Esophagus muscularis mucosa (tissue), 4 donors: ENCODE results near the gene GMDS. TPM values are rescaled to one million over a fixed set of nuclear protein-coding genes. Genes with fewer than 3 reads are reported as not detected.

ENCODE experiments used
- DNase-seq: peaks from one replicate; pipeline ENCODE4 v3.0.0-alpha.2; 2017; ENCODE audit errors: extremely low spot score
- H3K27ac ChIP-seq, 4 donors: fragments of 200-600 bp; sonication (generic); replicated peaks in 1 of 4; 1 replicate in 3 of 4; 2 replicates in 1 of 4; pipeline ENCODE4 v1.5.1; 2016 to 2019; ENCODE audit warnings: mild to moderate bottlenecking in 1 of 4
- H3K27me3 ChIP-seq, 4 donors: fragments of 200-600 bp; sonication (generic); one replicate each; pipeline versions ENCODE4 v1.5.1 to v1.6.0; 2016 to 2019
- H3K36me3 ChIP-seq, 4 donors: fragments of 200-600 bp; sonication (generic); one replicate each; pipeline ENCODE4 v1.5.1; 2016 to 2019
- H3K4me1 ChIP-seq, 4 donors: fragments of 200-600 bp; sonication (generic); one replicate each; pipeline ENCODE4 v1.5.1; 2016 to 2019
- H3K4me3 ChIP-seq, 4 donors: fragments of 200-600 bp; sonication (generic); 1 replicate in 2 of 4; 2 replicates in 2 of 4; pipeline ENCODE4 v1.5.1; 2016 to 2019; ENCODE audit warnings: mild to moderate bottlenecking in 4 of 4, moderate library complexity in 1 of 4
- H3K9me3 ChIP-seq, 4 donors: fragments of 200-600 bp; sonication (generic); 1 replicate in 3 of 4; 2 replicates in 1 of 4; pipeline ENCODE4 v1.5.1; 2016 to 2019
- CTCF ChIP-seq, 3 experiments: fragments of 200-600 bp in 2 of 3; fragments of 450-650 bp in 1 of 3; sonication (generic) in 2 of 3; IDR thresholded peaks; one replicate each; pipeline ENCODE4 v1.5.1; 2017 to 2019; ENCODE audit warnings: antibody characterized with exemption in 3 of 3, mild to moderate bottlenecking in 2 of 3, moderate library complexity in 1 of 3
- EP300 ChIP-seq: sonication (generic); formaldehyde crosslinking; IDR thresholded peaks from one replicate; pipeline ENCODE4 v1.6.1; 2017; ENCODE audit warnings: antibody characterized with exemption
- POLR2A ChIP-seq: fragments of 450-650 bp; IDR thresholded peaks from one replicate; pipeline ENCODE4 v1.6.1; 2017; ENCODE audit warnings: antibody characterized with exemption, moderate library complexity, mild to moderate bottlenecking, low read depth
- POLR2AphosphoS5 ChIP-seq, 2 donors: sonication (generic); formaldehyde crosslinking; IDR thresholded peaks; one replicate each; pipeline ENCODE4 v1.6.1; 2017; ENCODE audit warnings: antibody characterized with exemption in 2 of 2
- WGBS: methylation state at CpG from one replicate; pipeline ENCODE4 v1.1.5; 2018; 5-methylcytosine and 5-hydroxymethylcytosine counted together
- intact Hi-C: fragments of 100-400 bp; cut with DNase I; formaldehyde crosslinking; loops from one replicate; pipeline ENCODE4 v1.15.1; 2023
- total RNA-seq, 4 donors: library from RNA; depleted of rRNA; stranded (reverse); fragments of >200 nt; gene quantifications; one replicate each; pipeline versions ENCODE4 v1.1.0 to v1.2.1, GENCODE V29; 2016

GMDS gene
- total RNA-seq, 4 donors from 2014 or later, result 3.6 to 14.1 (median 6.0) TPM

DNA sequence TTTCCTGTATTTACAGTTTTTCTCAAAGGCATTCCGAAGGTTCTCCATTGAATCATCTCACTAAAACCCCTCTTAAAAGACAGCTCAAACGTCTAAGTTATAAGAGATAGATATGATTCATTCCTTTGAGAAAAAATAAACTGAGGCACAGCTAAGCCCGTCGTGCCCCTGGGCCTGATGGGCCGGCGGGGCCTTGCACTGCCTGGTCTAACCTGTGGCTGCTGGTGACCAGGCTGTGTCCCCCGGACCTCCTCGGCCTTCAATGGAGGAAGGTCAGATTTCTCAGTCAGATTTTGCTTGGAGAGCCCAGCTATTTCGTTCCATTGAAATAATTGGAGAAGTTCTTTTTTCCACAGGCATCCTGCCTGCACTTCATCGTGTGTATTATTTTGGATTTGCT, 647.0 kb downstream of the GMDS start:
- peaks cover 6 to 10% (median 8%) of the 10 kb centered on the region in 4 donors for H3K4me1 ChIP-seq
- H3K27me3 ChIP-seq, result peaks cover 0 to 65% (median 8%) of the 10 kb centered on the region in 4 donors
- 92% methylated on average over 10 of the region's 10 CpGs for WGBS
- H3K9me3 ChIP-seq, result no peaks in the 10 kb centered on the region
- H3K27ac ChIP-seq, result no peak overlapping the region
- TF ChIP-seq CTCF (IDR thresholded peaks at IDR 0.05) (no peak), POLR2AphosphoS5 (IDR thresholded peaks at IDR 0.05) (no peak), POLR2A (no peak), EP300 (no peak)
- DNase-seq, result no peak
- no peak overlapping the region for H3K4me3 ChIP-seq
- H3K36me3 ChIP-seq, result no peaks in the 10 kb centered on the region
- intact Hi-C loops, result loop anchor here (10.0 kb wide), 1 partner anchor 1146 kb away; no protein-coding TSS in a partner anchor

DNA sequence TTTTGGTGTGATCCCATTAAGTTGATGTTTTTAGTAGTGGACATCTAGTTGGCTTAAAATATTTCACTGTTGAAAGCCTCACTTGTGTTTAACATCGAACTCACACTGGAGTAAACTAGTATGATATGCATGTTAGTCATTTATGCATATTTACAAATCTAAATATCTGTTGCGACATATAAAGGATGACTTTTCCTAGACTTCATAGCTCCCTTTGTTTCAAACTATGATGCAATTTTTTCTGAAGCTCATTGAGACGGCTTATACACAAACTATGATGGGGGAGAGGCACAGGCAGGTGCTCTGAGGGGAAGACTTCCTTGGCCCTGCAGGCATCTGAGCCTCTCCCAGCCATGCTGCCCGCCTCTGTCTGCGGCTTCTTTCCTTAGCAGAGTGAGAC, 647.5 kb downstream of the GMDS start:
- H3K27me3 ChIP-seq, result peaks cover 0 to 64% (median 7%) of the 10 kb centered on the region in 4 donors
- H3K9me3 ChIP-seq, result no peaks in the 10 kb centered on the region
- no peak for DNase-seq
- H3K27ac ChIP-seq, result no peak overlapping the region
- no peaks in the 10 kb centered on the region for H3K36me3 ChIP-seq
- H3K4me1 ChIP-seq, result peaks cover 6 to 10% (median 8%) of the 10 kb centered on the region in 4 donors
- WGBS, result 85% methylated on average over 4 of the region's 5 CpGs
- no peak overlapping the region for H3K4me3 ChIP-seq
- intact Hi-C loops, result loop anchor here (2.0 to 10.0 kb wide), 2 partner anchors 1037 to 1147 kb away; no protein-coding TSS in a partner anchor
- TF ChIP-seq POLR2A (no peak), EP300 (no peak), CTCF (IDR thresholded peaks at IDR 0.05) (no peak), POLR2AphosphoS5 (IDR thresholded peaks at IDR 0.05) (no peak)

DNA sequence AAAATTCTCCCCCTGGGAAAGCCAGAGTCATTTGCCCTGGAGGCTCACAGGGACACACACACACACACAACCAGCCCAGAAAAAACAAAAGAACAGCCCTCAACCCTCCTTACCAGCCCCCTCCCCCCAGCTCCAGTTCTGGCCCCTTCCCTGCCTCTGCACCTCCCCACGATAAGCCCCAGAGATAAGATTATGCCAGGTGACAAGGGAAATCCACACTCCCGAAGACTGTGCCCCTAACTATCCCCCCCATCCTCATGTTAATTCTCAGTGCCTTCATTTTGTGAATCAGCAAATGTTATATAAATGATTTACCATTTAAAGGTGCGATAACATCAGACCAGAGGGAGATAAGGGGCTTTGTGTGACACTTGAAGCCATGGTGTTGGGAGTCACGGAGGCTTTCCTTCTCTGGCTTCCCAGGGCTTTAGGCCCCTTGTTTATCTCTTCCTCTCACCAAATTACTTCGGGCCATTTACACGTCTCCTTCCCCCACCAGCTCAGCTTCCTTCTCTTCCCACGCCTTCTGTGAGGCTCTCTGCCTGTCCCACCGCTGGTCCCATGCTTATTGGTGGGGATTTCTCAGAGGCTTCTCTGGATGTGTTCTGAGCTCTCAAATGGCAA, 648.2 kb downstream of the GMDS start:
- H3K27me3 ChIP-seq, result peaks cover 0 to 57% (median 7%) of the 10 kb centered on the region in 4 donors
- peaks cover 6 to 10% (median 8%) of the 10 kb centered on the region in 4 donors for H3K4me1 ChIP-seq
- no peak overlapping the region for H3K27ac ChIP-seq
- H3K9me3 ChIP-seq, result no peaks in the 10 kb centered on the region
- WGBS, result 82% methylated on average over 8 of the region's 8 CpGs
- TF ChIP-seq EP300 (no peak), CTCF (IDR thresholded peaks at IDR 0.05) (no peak), POLR2A (no peak), POLR2AphosphoS5 (IDR thresholded peaks at IDR 0.05) (no peak)
- H3K36me3 ChIP-seq, result no peaks in the 10 kb centered on the region
- intact Hi-C loops, result loop anchor here (2.0 to 10.0 kb wide), 2 partner anchors 1038 to 1148 kb away; no protein-coding TSS in a partner anchor
- no peak for DNase-seq
- no peak overlapping the region for H3K4me3 ChIP-seq

- Histone ChIP-seq H3K27ac (no peak overlapping the region), H3K4me1 (peaks cover 6 to 10% (median 8%) of the 10 kb centered on the region in 4 donors), H3K27me3 (peaks cover 0 to 47% (median 7%) of the 10 kb centered on the region in 4 donors), H3K4me3 (peak overlapping the region in 3 of 4 donors; percentile 8 to 47 (median 25)), H3K9me3 (no peaks in the 10 kb centered on the region), H3K36me3 (no peaks in the 10 kb centered on the region)
- 7% methylated on average over 16 of the region's 25 CpGs for WGBS
- DNase-seq, result no peak
- TF ChIP-seq POLR2AphosphoS5 (IDR thresholded peaks at IDR 0.05) (no peak), EP300 (no peak), CTCF (IDR thresholded peaks at IDR 0.05) (peak; percentile 93 to 96 (median 94)), POLR2A (no peak)
- intact Hi-C loops, result loop anchor here (2.0 to 10.0 kb wide), 2 partner anchors 1039 to 1149 kb away; no protein-coding TSS in a partner anchor
Observed at GRCh38 chr6:1596088-1596852, 649.1 kb downstream of the GMDS start.
